ENCODE data around the gene IFFO2. TPM values are rescaled to one million over a fixed set of nuclear protein-coding genes. Genes with fewer than 3 reads are reported as not detected.

Gene IFFO2
- total and polyA plus RNA-seq, 2 of the 8 experiments (the other 6 are each of a cell fraction or from before 2014, with no cell fraction given), result 6.6 to 10.4 TPM

DNA sequence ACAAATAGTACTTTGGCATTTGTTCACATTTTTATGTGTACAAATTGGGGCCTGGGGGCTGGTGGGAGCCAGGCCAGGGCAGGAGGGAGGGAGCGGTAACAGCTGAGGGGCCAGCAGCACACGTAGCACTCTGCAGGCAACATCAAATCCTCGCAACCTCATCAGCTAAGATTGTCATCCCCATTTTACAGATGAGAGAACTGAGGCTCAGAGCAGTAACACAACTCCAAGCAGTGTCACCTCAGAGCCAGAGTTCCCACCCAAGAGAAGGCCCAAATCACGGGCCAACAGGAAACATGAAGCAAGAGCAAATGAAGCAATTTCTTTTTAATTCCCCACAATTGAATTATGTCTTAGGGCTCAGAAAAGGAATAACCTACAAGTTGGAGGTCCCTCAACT is 14.1 kb downstream of the IFFO2 start:
- Histone ChIP-seq H2AK5ac (ENCODE audit: low read depth, low read length) (peak overlapping the region; percentile 82), H2BK20ac (ENCODE audit: low read length) (0 out of 2 replicates have a peak overlapping the region, but pooled peaks have one; percentile 69), H4K20me1 (replicated peaks in 1 of 2; ENCODE audit: control insufficient read depth in 1 of 2, insufficient read depth in 2 of 2, low read length in 2 of 2) (no peaks in the 10 kb centered on the region), H4K91ac (replicated peaks; ENCODE audit: insufficient read length, low read length) (peak overlapping the region; percentile 57), H3K23me2 (ENCODE audit: low read depth, low read length) (no peaks in the 10 kb centered on the region), H4K5ac (ENCODE audit: insufficient read length, low read depth, low read length) (no peak overlapping the region), H4K8ac (ENCODE audit: extremely low read depth, insufficient read depth, low read length) (no peak overlapping the region; the same call in 1 of the 2 replicates), H3K9me3 (ENCODE audit: insufficient read depth in 2 of 2, low read depth in 1 of 2, low read length in 1 of 2) (no peaks in the 10 kb centered on the region), H3K27me3 (replicated peaks in 1 of 4; ENCODE audit: control insufficient read depth in 3 of 4, extremely low read depth in 1 of 4, insufficient read depth in 3 of 4, low read length in 3 of 4) (no peaks in the 10 kb centered on the region), H2BK120ac (replicated peaks; ENCODE audit: low read depth, low read length) (no peak overlapping the region), H3K56ac (replicated peaks; ENCODE audit: insufficient read length, low read depth, low read length) (no peak overlapping the region), H3K79me2 (ENCODE audit: control insufficient read depth in 1 of 2, insufficient read depth in 2 of 2, low read length in 2 of 2) (no peaks in the 10 kb centered on the region; a peak in 1 of 4 replicates), H3K9ac (replicated peaks in 1 of 4; ENCODE audit: extremely low read depth in 1 of 4, low read depth in 3 of 4, low read length in 3 of 4) (no peak overlapping the region), H3K14ac (ENCODE audit: insufficient read length) (no peak overlapping the region), H3K4ac (replicated peaks; ENCODE audit: insufficient read length, low read depth, low read length) (no peak overlapping the region), H3K23ac (ENCODE audit: insufficient read length) (no peak overlapping the region), H2BK5ac (ENCODE audit: low read depth, low read length) (peak overlapping the region; percentile 75; the same call in 1 of the 2 replicates), H2AFZ (ENCODE audit: low read length) (no peak overlapping the region), H2BK12ac (ENCODE audit: low read depth, low read length) (peak overlapping the region; percentile 70; the same call in 1 of the 2 replicates), H3K36me3 (ENCODE audit: control insufficient read depth in 2 of 4, insufficient read depth in 4 of 4, low read length in 3 of 4) (no peaks in the 10 kb centered on the region), H3K79me1 (ENCODE audit: low read depth, low read length) (peaks cover 3% of the 10 kb centered on the region; the same call in 1 of the 2 replicates), H3K4me1 (replicated peaks in 1 of 4; ENCODE audit: control insufficient read depth in 3 of 4, insufficient read depth in 4 of 4, low read length in 3 of 4) (peaks cover 7 to 34% (median 27%) of the 10 kb centered on the region in 4 experiments), H2BK15ac (ENCODE audit: low read length) (peak overlapping the region; percentile 95; the same call in 1 of the 2 replicates), H3K27ac (ENCODE audit: low read depth, low read length) (0 out of 2 replicates have a peak overlapping the region, but pooled peaks have one; percentile 61), H3K18ac (ENCODE audit: extremely low read depth, low read length) (0 out of 2 replicates have a peak overlapping the region, but pooled peaks have one; percentile 73), H3K4me2 (ENCODE audit: insufficient read depth in 1 of 2, low read depth in 2 of 2, low read length in 2 of 2) (peak overlapping the region in 1 of 2 experiments; percentile 52; a peak in 1 of 4 replicates), H3K4me3 (ENCODE audit: extremely low read depth in 1 of 4, insufficient read depth in 2 of 4, low read depth in 3 of 4, low read length in 4 of 4) (no peak overlapping the region)
- FAIRE-seq (no peak), DNase-seq (ENCODE audit: low read depth in 1 of 2, low spot score in 2 of 2) (no peak)
- ChIA-PET CTCF (ENCODE audit: partially characterized antibody) (interaction anchor here (1.0 to 12.8 kb wide), 5 partner anchors 9 to 35 kb away, joined by 3 to 105 read pairs (median 19); partner anchors contain the start of gene IFFO2), POLR2A (ENCODE audit: partially characterized antibody) (interaction anchor here (3.1 to 3.5 kb wide), 2 partner anchors 9 to 14 kb away, joined by 15 to 20 read pairs; partner anchors contain the start of gene IFFO2)
- no peak for TF ChIP-seq TBP (IDR thresholded peaks at IDR 0.05; ENCODE audit: low read depth, low read length)
- TF ChIP-seq KDM1A (IDR thresholded peaks at IDR 0.05; ENCODE audit: borderline replicate concordance, low read length), result peak; percentile 94
- TF ChIP-seq, protein P1, sequence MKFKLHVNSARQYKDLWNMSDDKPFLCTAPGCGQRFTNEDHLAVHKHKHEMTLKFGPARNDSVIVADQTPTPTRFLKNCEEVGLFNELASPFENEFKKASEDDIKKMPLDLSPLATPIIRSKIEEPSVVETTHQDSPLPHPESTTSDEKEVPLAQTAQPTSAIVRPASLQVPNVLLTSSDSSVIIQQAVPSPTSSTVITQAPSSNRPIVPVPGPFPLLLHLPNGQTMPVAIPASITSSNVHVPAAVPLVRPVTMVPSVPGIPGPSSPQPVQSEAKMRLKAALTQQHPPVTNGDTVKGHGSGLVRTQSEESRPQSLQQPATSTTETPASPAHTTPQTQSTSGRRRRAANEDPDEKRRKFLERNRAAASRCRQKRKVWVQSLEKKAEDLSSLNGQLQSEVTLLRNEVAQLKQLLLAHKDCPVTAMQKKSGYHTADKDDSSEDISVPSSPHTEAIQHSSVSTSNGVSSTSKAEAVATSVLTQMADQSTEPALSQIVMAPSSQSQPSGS (IDR thresholded peaks at IDR 0.05; ENCODE audit: low read length), result no peak
- TF ChIP-seq KDM5A (IDR thresholded peaks at IDR 0.05; ENCODE audit: low read length), result no peak
- TF ChIP-seq SP4 (IDR thresholded peaks at IDR 0.05; ENCODE audit: low read length), result no peak
- TF ChIP-seq FOSL1 (IDR thresholded peaks at IDR 0.05; ENCODE audit: insufficient read depth, low read depth, low read length), result no peak
- 88% methylated on average over 4 of the region's 4 CpGs; no CpG with 5 or more reads in 1 of the 2 experiments for WGBS, 2 experiments (ENCODE audit: extremely low coverage in 1 of 2, insufficient coverage in 1 of 2, insufficient read length in 1 of 2, insufficient replicate concordance in 2 of 2, low coverage in 1 of 2, low lambda C conversion rate in 2 of 2, missing lambda C conversion rate in 1 of 2)
